Cerebellar nuclear complex (tissue), 1 donor: Measurements from ENCODE around the gene TSC2.

Experiments
- DNase-seq, 2 experiments: peaks; one replicate each; lab custom pipeline; 2025; lab: John Stamatoyannopoulos, UW

Gene TSC2

DNA sequence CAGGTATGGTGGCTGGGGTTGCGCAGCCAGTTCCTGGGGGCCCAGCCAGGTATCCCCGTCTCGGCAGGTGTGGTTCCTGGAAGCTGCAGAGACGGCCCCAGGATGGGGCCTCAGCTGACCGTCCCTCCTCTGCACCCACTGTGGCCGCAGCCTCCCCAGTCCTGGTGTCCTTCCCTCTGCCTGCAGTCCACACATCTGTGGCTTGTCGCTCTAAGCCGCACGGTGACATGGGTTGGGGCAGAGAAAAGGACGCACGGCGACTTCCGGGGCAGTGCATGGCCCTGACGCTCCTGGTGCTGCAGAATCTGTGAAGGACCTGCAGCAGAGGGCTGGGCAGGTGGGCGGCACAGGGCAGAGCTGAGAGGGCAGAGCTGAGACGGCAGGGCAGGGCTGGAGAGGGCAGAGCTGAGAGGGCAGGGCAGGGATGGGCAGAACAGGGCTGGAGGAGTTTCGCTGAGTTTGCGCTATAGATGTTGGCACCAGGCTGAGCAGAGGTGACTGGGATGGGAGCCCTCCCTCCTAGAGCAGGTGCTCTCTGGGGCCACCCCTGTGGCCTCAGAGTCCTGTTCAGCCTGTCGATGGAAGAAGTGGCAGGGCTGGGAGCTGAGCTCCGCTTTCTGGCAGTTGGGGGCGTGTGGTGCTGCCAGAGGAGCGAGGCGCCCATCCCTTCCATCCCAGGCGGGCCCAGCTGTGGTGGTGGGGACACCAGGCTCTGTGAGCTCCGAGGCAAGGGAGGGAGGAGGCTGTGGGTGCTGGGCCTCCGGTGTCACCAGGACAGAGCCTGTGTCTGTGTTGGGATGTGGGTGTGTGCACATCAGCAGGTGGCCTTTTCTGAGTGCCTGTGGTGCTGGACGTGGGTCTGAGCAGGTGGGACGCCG, 23.0 kb downstream of the TSC2 start:
- no peak for DNase-seq

- no peak for DNase-seq
These were observed 23.8 kb downstream of the TSC2 start for GRCh38 chr16:2071454-2072202.

GRCh38 chr16:2072926-2073325, 25.1 kb downstream of the TSC2 start:
- DNase-seq: no peak

GRCh38 chr16:2074071-2074470, 26.3 kb downstream of the TSC2 start:
- DNase-seq: no peak

DNA sequence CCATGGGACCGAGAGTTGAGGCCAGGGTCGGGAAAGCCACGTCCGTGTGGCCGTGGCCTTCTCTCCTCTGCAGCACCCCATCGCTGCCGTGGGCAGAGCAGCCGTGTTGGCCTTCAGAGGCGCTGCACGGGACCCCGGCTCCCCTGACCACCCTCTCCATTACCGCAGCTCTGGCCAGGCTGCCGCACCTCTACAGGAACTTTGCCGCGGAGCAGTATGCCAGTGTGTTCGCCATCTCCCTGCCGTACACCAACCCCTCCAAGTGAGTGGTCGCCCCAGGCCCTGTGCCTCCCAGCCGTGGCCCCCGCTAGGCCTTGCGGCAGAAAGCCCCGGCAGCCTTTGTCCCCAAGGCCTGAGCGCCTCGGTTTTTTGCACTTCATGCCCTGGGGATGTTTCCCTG, 27.8 kb downstream of the TSC2 start:
- no peak for DNase-seq

DNA sequence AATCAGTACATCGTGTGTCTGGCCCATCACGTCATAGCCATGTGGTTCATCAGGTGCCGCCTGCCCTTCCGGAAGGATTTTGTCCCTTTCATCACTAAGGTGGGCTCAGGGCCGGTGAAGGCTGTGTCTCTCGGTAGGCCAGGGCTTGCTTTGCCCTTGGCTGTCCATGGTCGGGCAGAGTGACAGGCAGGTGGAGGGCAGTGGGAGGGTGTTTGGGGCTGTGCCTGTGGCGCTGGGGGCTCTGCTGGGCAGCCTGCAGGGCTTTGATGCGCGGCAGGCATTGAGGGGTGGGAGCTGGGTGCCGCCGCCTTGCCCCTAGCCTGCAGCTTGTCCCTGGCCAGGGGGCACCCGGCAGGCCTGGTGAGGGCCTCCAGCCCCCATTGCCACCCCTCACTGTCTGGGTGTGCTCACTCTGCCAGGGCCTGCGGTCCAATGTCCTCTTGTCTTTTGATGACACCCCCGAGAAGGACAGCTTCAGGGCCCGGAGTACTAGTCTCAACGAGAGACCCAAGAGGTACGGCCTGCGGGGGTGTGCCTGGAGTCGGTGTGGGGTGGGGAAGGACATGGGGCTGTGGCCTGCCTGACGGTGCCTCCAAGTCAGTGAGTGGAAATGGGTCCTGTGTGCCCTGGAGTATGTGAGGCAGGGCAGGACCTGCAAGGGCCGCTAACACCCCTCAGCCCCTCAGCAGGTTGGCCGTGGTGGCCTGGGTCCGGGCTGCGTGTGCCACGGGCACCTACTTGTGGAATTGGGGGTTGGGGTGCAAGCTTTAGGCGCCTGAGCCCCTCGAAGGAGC, 28.5 kb downstream of the TSC2 start:
- no peak for DNase-seq

GRCh38 chr16:2077016-2077415, 29.2 kb downstream of the TSC2 start:
- DNase-seq: no peak

GRCh38 chr16:2077696-2078095, 29.9 kb downstream of the TSC2 start:
- DNase-seq: no peak

DNA sequence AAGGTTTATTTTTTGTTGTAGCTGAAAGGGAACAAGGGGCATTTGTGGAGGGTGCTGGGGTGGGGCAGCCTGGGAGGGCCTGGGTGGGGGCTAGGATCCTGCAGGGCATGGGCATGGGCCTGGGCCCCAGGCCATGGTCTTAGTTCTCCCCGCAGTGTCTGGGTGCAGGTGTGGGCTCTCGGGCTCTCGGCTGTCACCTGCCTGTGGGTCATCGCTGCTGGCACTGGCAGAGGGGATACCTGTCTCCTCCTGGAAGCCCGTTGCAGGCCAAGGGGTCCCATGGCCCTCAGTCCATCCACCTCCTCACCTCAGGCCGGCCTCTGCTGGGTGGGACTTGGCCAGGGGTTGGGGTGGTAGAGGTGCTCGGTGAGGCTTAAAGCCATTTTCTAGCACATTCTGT, 30.3 kb downstream of the TSC2 start:
- no peak for DNase-seq

DNA sequence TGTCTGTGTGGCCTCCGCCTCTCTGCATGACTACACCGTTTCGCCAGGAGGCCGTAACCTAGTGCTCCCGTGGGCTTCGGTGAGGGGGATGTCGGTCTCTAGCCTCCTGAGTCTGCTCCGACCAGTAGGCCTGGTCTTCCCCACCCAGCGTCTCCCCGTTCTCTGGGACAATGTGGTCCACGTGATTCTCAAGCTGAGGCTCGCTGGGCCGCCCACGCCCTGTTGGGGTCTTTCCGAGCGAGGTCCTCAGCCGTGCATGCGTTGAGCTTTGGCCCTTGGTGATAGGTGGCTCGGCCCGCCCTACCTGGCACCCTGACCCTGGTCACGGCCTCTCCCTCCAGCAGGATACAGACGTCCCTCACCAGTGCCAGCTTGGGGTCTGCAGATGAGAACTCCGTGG, 30.9 kb downstream of the TSC2 start:
- no peak for DNase-seq

DNA sequence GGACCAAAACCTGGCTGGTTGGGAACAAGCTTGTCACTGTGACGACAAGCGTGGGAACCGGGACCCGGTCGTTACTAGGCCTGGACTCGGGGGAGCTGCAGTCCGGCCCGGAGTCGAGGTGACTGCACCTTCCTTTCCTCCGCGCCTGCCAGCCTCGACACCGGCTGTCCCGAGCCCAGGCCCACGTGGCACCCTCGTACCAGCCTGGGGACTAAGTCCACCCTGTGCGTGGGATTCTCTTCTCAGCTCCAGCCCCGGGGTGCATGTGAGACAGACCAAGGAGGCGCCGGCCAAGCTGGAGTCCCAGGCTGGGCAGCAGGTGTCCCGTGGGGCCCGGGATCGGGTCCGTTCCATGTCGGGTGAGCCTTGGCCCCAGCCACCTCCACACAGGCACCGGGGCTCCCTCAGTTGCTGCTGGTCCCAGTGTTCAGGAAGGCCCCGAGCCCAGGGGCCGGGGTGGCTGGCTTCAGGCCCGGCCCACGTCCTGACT, 31.6 kb downstream of the TSC2 start:
- DNase-seq: no peak

GRCh38 chr16:2079991-2080390, 32.2 kb downstream of the TSC2 start:
- no peak for DNase-seq

- DNase-seq: no peak
These were observed 33.7 kb downstream of the TSC2 start for GRCh38 chr16:2081201-2082084.

DNA sequence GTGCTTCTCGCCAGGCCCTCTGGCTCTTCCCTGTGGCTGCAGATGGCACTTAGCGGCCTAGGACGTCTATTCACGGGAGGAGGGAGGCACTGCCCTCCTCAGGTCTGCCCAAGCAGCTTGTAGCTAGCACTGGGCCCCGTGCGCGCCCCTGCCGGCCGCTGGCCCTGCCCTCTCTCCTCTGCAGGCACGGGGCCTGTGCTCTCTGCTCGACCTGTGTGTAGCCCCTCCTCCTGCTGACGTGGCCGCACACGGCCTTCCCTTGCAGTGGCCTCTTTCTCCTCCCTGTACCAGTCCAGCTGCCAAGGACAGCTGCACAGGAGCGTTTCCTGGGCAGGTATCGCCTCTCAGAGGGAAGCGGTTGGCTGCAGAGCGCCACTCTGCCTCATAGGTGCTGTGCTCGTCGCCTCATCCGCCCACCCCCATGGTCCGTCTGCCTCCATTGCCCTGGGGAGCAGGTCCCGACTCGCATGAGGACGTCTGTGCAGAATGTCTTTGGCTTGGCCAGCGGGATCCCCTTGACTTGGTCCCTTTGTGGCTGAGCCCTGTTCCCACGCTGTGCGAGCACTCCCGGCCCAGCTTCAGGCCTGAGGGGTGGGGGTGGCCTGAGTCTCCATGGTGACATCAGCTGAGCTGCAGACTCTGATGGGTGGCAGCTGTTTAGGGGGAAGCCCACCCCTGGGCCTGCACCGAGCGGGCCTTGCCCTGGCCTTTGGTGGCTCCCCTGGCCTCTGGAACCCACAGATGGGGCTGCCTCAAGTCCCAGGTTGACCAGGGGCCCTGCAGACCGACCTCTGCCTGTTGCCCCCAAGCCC, 34.6 kb downstream of the TSC2 start:
- DNase-seq: peak; percentile 22 to 59

GRCh38 chr16:2082983-2083364, 35.2 kb downstream of the TSC2 start:
- no peak for DNase-seq

- no peak for DNase-seq
These were observed 35.6 kb downstream of the TSC2 start for GRCh38 chr16:2083409-2083808.

- DNase-seq: no peak
These were observed 36.3 kb downstream of the TSC2 start for GRCh38 chr16:2083876-2084780.

DNA sequence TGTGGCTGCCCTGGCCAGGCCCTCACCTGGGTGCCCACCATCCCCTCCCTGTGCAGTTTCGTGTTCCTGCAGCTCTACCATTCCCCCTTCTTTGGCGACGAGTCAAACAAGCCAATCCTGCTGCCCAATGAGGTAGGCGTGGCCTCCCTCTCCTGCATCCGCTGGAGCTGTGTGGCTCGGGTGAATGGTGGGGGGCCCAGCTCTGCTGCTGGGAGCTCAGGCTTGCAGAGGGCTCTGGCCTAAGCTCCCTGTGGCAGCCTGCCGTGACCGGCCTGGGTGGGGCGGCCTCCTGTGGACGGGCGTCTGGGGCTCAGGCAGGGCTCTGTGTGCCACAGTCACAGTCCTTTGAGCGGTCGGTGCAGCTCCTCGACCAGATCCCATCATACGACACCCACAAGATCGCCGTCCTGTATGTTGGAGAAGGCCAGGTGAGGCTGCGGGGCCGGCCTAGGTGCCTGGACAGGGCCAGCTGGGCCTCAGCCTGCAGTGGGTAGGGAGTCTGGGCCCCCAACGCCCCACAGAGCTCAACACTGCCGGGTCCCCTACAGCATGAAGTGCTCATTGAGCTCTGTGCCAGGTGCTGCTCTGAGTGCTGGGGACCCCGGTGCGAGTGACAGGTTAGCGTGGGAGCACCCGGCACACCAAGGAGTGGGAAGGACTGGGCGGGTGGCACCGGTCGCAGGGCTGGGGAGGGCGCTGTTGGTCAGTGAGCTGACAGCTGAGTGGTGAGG, 37.3 kb downstream of the TSC2 start:
- peak in 1 of 2 experiments; percentile 42 for DNase-seq

GRCh38 chr16:2085669-2086068, 37.9 kb downstream of the TSC2 start:
- no peak for DNase-seq
